Skeletal muscle satellite cell (primary cell): ENCODE measurements around the gene NCKAP5.

Experiments
- H3K27me3 ChIP-seq: 2 replicates; pipeline ENCODE4 v1.7.0; 2013; ENCODE audit warnings: low read length; ENCODE audit not compliant: control insufficient read depth, insufficient read depth
- H3K36me3 ChIP-seq: 2 replicates; pipeline ENCODE4 v1.7.0; 2013; ENCODE audit warnings: mild to moderate bottlenecking, control low read depth, low read length; ENCODE audit not compliant: insufficient read depth
- H3K4me1 ChIP-seq: 2 replicates; pipeline ENCODE4 v1.7.0; 2013; ENCODE audit warnings: low read length; ENCODE audit not compliant: control insufficient read depth, insufficient read depth
- H3K4me2 ChIP-seq: 2 replicates; pipeline ENCODE4 v1.7.0; 2013; ENCODE audit warnings: mild to moderate bottlenecking, low read length
- H3K4me3 ChIP-seq: 2 replicates; pipeline ENCODE4 v1.7.0; 2013; ENCODE audit warnings: low read length
- H3K9ac ChIP-seq: 2 replicates; pipeline ENCODE4 v1.7.0; 2013; ENCODE audit warnings: mild to moderate bottlenecking, low read depth, low read length, moderate library complexity
- H3K9me3 ChIP-seq: replicated peaks from 2 replicates; pipeline ENCODE4 v1.7.0; 2013; ENCODE audit warnings: mild to moderate bottlenecking, control low read depth, low read length

The NCKAP5 gene

DNA sequence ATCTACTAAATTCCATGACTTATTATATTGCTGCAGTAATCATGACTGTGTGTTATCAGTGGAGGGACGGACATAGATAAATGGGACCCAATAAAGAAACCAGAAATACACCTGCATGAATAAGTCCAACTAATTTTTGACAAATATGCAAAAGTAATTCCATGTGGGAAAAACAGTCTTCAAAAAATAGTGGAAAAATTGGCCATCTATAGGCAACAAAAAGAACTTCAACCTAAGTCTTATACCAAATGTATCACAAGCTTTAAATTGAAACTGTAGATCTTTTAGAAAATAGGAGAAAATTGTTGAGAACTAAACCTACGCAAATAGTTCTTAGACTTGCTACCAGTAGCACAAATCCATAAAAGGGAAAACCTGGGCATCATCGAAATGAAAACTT, 376.2 kb downstream of the NCKAP5 start:
- Histone ChIP-seq H3K4me2 (no peak overlapping the region), H3K27me3 (no peaks in the 10 kb centered on the region), H3K9me3 (no peaks in the 10 kb centered on the region), H3K9ac (no peak overlapping the region), H3K4me1 (no peaks in the 10 kb centered on the region), H3K36me3 (no peaks in the 10 kb centered on the region), H3K4me3 (no peak overlapping the region)

DNA sequence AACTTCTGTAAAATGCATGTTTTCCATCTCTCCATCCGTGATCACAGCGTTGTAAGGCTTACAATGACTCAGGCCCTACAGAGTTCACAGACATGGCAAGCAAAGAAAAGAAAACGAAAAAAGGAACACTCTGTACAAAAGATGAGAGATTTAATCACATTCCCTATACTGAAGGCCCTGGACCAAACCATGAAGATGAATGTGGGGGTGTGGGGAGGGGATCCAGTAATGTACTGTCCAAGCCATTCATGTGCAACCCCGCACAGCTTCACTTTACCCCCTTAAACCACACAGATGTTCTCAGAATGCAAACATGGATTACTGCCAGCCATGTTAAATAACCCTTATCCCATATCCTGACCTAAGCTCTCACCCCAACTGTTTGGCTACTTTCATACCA, 391.1 kb downstream of the NCKAP5 start:
- no peaks in the 10 kb centered on the region for H3K36me3 ChIP-seq
- no peak overlapping the region for H3K4me3 ChIP-seq
- no peak overlapping the region for H3K9ac ChIP-seq
- H3K27me3 ChIP-seq: no peaks in the 10 kb centered on the region
- H3K4me2 ChIP-seq: no peak overlapping the region
- peaks cover 19% of the 10 kb centered on the region for H3K4me1 ChIP-seq
- no peaks in the 10 kb centered on the region for H3K9me3 ChIP-seq

DNA sequence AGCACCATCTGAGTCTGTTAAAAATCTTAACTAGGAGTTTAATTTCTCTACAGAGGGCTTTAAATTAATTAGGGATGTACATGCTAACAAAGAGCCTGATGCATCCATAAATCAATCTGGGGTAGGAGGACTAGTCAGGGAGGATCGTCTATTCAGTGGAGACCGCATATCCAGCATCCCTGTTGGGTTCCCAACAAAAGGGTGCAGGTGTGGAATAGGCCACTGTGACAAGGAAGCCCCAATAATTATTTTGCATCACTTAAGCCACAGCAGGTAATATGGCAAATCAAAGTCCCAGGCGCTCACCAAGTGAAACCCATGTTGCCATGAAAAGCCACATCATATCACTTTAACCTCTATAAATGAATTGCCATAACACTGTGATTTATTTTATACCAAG, 392.3 kb downstream of the NCKAP5 start:
- H3K9ac ChIP-seq: no peak overlapping the region
- H3K4me2 ChIP-seq: no peak overlapping the region
- H3K4me3 ChIP-seq: no peak overlapping the region
- H3K4me1 ChIP-seq: peaks cover 19% of the 10 kb centered on the region
- H3K27me3 ChIP-seq: no peaks in the 10 kb centered on the region
- no peaks in the 10 kb centered on the region for H3K9me3 ChIP-seq
- H3K36me3 ChIP-seq: no peaks in the 10 kb centered on the region

DNA sequence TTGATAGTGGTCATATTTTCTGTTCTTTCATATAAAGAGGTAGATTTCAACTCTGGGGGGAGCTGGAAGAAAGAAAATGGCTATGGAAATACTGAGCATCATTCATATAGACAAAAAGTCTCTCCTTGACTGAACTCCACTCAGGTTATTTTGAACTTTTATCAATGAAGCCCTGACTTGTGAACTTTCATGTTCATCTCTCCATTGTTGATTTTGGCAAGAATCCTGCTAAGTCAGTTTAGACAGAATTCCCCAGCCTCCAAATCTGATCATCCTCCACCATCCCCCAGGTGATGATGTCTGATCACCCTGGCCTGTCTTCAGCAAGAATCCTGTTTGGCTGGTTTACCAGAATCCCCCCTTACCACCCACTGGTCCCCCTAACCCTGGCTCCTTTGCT, 395.0 kb downstream of the NCKAP5 start:
- H3K36me3 ChIP-seq: no peaks in the 10 kb centered on the region
- H3K9me3 ChIP-seq: no peaks in the 10 kb centered on the region
- H3K9ac ChIP-seq: no peak overlapping the region
- H3K4me2 ChIP-seq: no peak overlapping the region
- peaks cover 19% of the 10 kb centered on the region for H3K4me1 ChIP-seq
- peaks cover 5% of the 10 kb centered on the region for H3K27me3 ChIP-seq
- H3K4me3 ChIP-seq: no peak overlapping the region

DNA sequence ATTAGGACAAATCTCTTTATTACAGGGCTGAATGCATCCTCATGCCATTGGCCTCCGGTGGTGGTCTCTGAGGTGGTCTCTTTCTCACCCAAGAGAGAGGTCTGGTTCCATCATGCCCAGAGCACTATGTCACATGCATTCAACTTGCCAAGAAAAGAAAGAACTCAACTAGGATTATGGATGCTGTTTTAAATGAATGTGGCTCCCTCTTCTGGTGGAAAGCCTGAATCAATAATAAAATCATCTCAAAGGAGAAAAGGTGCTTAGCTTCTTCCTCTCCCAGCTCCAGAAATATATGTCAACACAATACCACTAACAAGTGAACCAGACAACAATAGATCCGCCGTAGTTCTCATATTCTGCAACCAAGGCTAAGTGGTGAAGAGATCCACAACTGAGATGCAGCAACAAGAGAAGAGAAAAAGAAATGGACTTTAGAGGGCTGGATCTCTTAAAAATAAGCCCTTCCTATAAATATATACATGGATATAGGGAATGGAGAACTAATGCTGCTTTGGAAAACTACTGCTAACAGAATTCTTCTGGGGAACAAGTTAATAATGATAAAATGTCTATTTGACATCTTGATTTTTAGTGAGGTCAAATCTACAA, 396.8 kb downstream of the NCKAP5 start:
- Histone ChIP-seq H3K9me3 (no peaks in the 10 kb centered on the region), H3K4me2 (no peak overlapping the region), H3K9ac (no peak overlapping the region), H3K36me3 (no peaks in the 10 kb centered on the region), H3K4me1 (peaks cover 10% of the 10 kb centered on the region), H3K27me3 (peaks cover 5% of the 10 kb centered on the region), H3K4me3 (no peak overlapping the region)

DNA sequence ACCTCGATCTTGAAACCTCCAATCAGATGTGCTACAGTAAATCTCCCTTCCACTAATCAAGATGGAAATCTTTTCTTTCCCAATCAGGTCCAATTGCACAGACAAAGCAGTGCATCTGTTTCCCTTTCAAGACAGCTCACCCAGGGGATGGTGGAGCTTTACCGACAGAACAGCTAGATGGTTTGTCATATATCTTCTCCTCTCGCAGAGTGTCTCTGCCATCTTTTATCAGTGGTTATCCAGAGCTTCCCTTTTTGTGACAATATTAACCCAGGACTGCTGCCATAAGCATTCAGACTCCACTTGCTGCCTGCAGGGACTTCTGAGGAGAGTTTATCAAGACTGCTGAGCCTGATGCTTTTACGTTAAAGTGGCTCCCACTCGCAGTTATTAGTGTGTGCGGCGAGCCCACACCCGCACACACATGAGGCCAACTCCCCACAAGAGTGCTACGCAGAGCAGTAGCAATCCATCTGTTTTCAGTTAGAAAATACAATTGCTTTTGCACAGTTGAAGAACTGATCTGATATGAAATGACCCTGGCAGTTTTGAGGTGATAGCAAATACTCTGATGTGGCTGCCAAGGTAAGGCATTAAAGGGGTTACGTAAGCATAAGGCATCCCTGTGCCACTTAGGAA, 398.9 kb downstream of the NCKAP5 start:
- no peak overlapping the region for H3K4me2 ChIP-seq
- peaks cover 5% of the 10 kb centered on the region for H3K27me3 ChIP-seq
- H3K9me3 ChIP-seq: no peaks in the 10 kb centered on the region
- H3K4me3 ChIP-seq: no peak overlapping the region
- peaks cover 7% of the 10 kb centered on the region for H3K4me1 ChIP-seq
- H3K9ac ChIP-seq: no peak overlapping the region
- no peaks in the 10 kb centered on the region for H3K36me3 ChIP-seq

DNA sequence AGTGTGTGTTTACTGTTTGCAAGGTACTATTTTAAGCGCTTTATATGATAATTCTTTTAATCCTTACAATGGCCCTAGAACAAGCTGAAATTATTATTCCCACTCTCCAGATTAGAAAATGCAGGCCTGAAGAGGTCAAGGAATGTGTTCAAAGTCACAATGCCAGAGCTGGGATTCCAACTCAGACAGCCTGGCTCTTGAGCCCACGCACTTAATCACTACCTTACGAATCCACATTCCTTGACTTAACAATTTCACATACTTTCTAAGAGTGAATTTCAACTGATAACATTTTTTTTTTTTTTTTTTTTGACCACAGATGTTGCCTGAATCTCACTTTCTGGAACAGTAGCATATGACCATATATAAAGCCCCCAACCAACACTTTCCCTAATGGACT, 400.3 kb downstream of the NCKAP5 start:
- no peaks in the 10 kb centered on the region for H3K9me3 ChIP-seq
- peaks cover 9% of the 10 kb centered on the region for H3K27me3 ChIP-seq
- no peak overlapping the region for H3K4me3 ChIP-seq
- H3K9ac ChIP-seq: no peak overlapping the region
- H3K4me2 ChIP-seq: no peak overlapping the region
- peaks cover 7% of the 10 kb centered on the region for H3K4me1 ChIP-seq
- no peaks in the 10 kb centered on the region for H3K36me3 ChIP-seq

DNA sequence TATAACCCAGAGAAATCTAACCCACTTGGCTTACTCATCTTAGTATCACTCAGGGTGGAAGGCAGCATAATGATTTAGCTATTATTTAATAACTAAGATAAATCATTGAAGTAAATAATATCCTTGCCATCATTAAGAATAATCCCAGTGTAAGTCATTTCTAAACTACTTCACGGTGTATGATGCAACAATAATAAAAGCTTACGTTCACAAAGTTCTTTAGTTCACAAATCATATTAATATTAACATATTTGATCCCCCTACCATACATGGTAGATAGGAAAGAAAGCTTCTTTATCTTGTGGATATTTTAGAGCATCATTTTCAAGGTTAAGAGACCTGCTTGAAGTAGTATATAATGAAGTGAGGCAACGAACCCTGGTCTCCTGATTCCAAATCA, 401.0 kb downstream of the NCKAP5 start:
- H3K4me1 ChIP-seq: peaks cover 7% of the 10 kb centered on the region
- H3K27me3 ChIP-seq: peaks cover 9% of the 10 kb centered on the region
- no peaks in the 10 kb centered on the region for H3K9me3 ChIP-seq
- no peaks in the 10 kb centered on the region for H3K36me3 ChIP-seq
- H3K4me3 ChIP-seq: no peak overlapping the region
- no peak overlapping the region for H3K4me2 ChIP-seq
- H3K9ac ChIP-seq: no peak overlapping the region

DNA sequence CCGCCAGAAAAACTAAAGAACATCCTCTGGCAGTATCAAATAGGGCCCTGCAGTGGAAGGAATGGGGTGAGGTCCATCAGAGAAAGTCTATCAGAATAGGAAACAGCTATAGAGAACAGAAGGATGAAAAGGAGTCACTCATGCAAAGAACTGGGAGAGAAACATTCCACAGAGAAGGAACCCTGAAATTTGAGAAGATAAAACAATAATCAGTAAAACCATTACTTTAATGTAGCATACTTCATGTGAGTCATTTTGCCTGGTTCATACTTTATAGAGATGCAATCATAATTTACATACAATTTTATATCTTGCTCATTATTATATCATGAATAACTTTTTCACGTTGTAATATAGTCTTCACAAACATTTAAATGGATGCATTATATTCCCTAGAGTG, 402.2 kb downstream of the NCKAP5 start:
- H3K27me3 ChIP-seq: peaks cover 9% of the 10 kb centered on the region
- no peaks in the 10 kb centered on the region for H3K9me3 ChIP-seq
- H3K36me3 ChIP-seq: no peaks in the 10 kb centered on the region
- no peak overlapping the region for H3K4me3 ChIP-seq
- H3K9ac ChIP-seq: no peak overlapping the region
- no peak overlapping the region for H3K4me2 ChIP-seq
- peaks cover 7% of the 10 kb centered on the region for H3K4me1 ChIP-seq

DNA sequence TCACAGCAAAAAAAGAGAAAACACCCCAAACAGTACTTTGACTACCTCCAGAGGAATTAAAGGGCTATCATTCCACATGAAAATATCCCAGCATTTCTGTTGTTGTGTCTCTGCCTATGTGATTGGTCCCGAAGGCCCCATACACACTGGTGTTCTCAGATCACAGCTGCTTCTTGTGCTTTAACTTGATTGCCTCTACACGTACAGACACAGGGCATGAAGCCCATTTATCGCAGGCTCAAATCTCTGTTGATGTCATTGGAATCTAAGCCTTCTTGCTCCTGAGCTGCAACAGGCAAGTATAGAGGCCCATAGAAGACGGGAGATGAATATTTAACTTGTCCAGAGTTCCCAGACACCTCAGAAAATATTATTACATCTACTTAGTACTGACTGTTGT, 405.2 kb downstream of the NCKAP5 start:
- peaks cover 5% of the 10 kb centered on the region for H3K27me3 ChIP-seq
- no peaks in the 10 kb centered on the region for H3K36me3 ChIP-seq
- H3K9me3 ChIP-seq: no peaks in the 10 kb centered on the region
- no peak overlapping the region for H3K4me3 ChIP-seq
- no peak overlapping the region for H3K9ac ChIP-seq
- peaks cover 7% of the 10 kb centered on the region for H3K4me1 ChIP-seq
- no peak overlapping the region for H3K4me2 ChIP-seq

DNA sequence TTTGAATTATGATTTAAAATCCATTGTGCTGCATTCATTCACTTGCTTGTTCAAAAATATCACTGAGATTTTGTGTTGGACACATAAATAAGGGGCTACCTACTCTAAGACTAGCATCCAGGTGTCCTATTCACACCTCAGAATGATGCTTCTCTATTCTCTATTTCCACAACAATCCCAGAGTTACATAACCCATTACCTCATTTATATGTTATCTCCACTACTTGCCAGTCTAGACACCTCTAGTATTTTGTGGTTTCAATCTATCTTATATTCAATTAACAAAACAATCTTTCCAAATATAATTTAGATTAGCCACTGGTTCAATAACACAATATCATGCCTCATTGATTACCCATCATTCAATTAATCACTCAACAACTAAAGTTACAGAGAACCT, 409.8 kb downstream of the NCKAP5 start:
- Histone ChIP-seq H3K27me3 (peaks cover 4% of the 10 kb centered on the region), H3K4me1 (no peaks in the 10 kb centered on the region), H3K36me3 (no peaks in the 10 kb centered on the region), H3K9ac (no peak overlapping the region), H3K4me2 (no peak overlapping the region), H3K9me3 (no peaks in the 10 kb centered on the region), H3K4me3 (no peak overlapping the region)

DNA sequence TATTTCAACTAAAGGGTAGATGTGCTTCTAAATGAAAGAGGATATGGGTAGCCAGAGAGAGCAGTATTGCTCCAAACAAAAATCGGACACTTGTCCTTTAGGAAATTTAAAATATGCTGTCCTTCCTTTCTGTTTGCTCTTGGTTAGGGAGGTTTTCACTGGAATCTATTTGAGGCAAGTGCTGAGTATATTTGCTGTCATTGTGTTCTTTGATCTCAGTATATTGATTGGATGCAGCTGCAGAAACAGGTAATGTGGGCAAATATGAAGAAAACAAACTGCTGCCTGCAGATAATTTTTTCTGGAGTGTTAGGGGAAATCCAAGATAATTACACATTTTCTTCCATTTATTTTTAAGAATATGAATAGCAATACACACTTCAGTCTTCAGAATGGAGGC, 410.2 kb downstream of the NCKAP5 start:
- Histone ChIP-seq H3K9me3 (no peaks in the 10 kb centered on the region), H3K9ac (no peak overlapping the region), H3K4me2 (no peak overlapping the region), H3K27me3 (peaks cover under 1% of the 10 kb centered on the region), H3K4me3 (no peak overlapping the region), H3K36me3 (no peaks in the 10 kb centered on the region), H3K4me1 (no peaks in the 10 kb centered on the region)
